Loucy (cell line): ENCODE measurements around the gene DPP3.

Source experiments
- H2AFZ ChIP-seq: fragments of 200-600 bp; sonication (generic); 2 replicates; pipeline ENCODE4 v1.6.0; 2016; ENCODE audit warnings: antibody characterized with exemption, mild to moderate bottlenecking, low read length, moderate library complexity
- H3F3A ChIP-seq: fragments of 200-600 bp; 2 replicates; pipeline ENCODE4 v1.6.0; 2016; ENCODE audit warnings: antibody characterized with exemption, low read depth, mild to moderate bottlenecking
- H3K27me3 ChIP-seq: fragments of 200-600 bp; sonication (generic); 2 replicates; pipeline ENCODE4 v1.6.1; 2014; ENCODE audit warnings: low read length, mild to moderate bottlenecking; ENCODE audit not compliant: insufficient read depth, poor library complexity, severe bottlenecking
- H3K36me3 ChIP-seq: fragments of 200-600 bp; sonication (generic); 2 replicates; pipeline ENCODE4 v1.6.1; 2016; ENCODE audit warnings: low read length; ENCODE audit not compliant: insufficient read depth
- H3K4me1 ChIP-seq: fragments of 200-600 bp; sonication (generic); 2 replicates; pipeline ENCODE4 v1.5.1; 2014; ENCODE audit warnings: low read length, mild to moderate bottlenecking; ENCODE audit not compliant: insufficient read depth, poor library complexity, severe bottlenecking
- H3K4me2 ChIP-seq: fragments of 200-600 bp; sonication (generic); 2 replicates; pipeline ENCODE4 v1.6.0; 2014; ENCODE audit warnings: antibody characterized with exemption, low read length, low read depth, mild to moderate bottlenecking; ENCODE audit not compliant: poor library complexity, severe bottlenecking
- H3K4me3 ChIP-seq: fragments of 200-600 bp; sonication (generic); 2 replicates; pipeline ENCODE4 v1.5.1; 2014; ENCODE audit warnings: low read length, mild to moderate bottlenecking, mixed read lengths; ENCODE audit not compliant: poor library complexity, severe bottlenecking
- H3K79me2 ChIP-seq: fragments of 200-600 bp; sonication (generic); 2 replicates; pipeline ENCODE4 v1.6.1; 2014; ENCODE audit warnings: low read length; ENCODE audit not compliant: insufficient read depth
- H3K9ac ChIP-seq: fragments of 200-600 bp; sonication (generic); 2 replicates; pipeline ENCODE4 v1.6.0; 2014; ENCODE audit warnings: mild to moderate bottlenecking, low read depth, low read length, moderate library complexity; ENCODE audit not compliant: poor library complexity, severe bottlenecking
- H3K9me2 ChIP-seq: fragments of 200-600 bp; sonication (generic); replicated peaks from 2 replicates; pipeline ENCODE4 v1.6.1; 2016; ENCODE audit warnings: low read depth, low read length, mixed read lengths
- H3K9me3 ChIP-seq: fragments of 200-600 bp; sonication (generic); 2 replicates; pipeline ENCODE4 v1.6.1; 2014; ENCODE audit warnings: mild to moderate bottlenecking, antibody characterized with exemption, low read length, low read depth; ENCODE audit not compliant: insufficient read depth
- H4K20me1 ChIP-seq: fragments of 200-600 bp; sonication (generic); 2 replicates; pipeline ENCODE4 v1.6.0; 2014; ENCODE audit warnings: antibody characterized with exemption, low read length, mild to moderate bottlenecking; ENCODE audit not compliant: insufficient read depth, poor library complexity, severe bottlenecking
- CTCF ChIP-seq: fragments of 200-600 bp; sonication (generic); conservative IDR thresholded peaks from 2 replicates; pipeline ENCODE4 v1.5.1; 2014; ENCODE audit warnings: mild to moderate bottlenecking, antibody characterized with exemption, low read length
- EZH2phosphoT487 ChIP-seq: fragments of 200-600 bp; IDR thresholded peaks from 2 replicates; pipeline ENCODE4 v1.6.1; 2018; ENCODE audit warnings: antibody characterized with exemption, mild to moderate bottlenecking, moderate library complexity, borderline replicate concordance

Gene DPP3

GRCh38 chr11:66451663-66452062 is 28.6 kb upstream of the DPP3 start:
- Histone ChIP-seq H3K4me2 (no peak overlapping the region), H3K79me2 (no peaks in the 10 kb centered on the region)

GRCh38 chr11:66454247-66454646 is 26.0 kb upstream of the DPP3 start:
- Histone ChIP-seq H3K9me2 (no peaks in the 10 kb centered on the region), H4K20me1 (no peaks in the 10 kb centered on the region), H3K4me2 (peak overlapping the region; percentile 30), H2AFZ (peak overlapping the region; percentile 44; the same call in 1 of the 2 replicates), H3K4me3 (no peak overlapping the region), H3K36me3 (no peaks in the 10 kb centered on the region), H3K79me2 (no peaks in the 10 kb centered on the region), H3F3A (no peaks in the 10 kb centered on the region), H3K4me1 (peaks cover 13% of the 10 kb centered on the region), H3K9ac (no peak overlapping the region), H3K27me3 (no peaks in the 10 kb centered on the region), H3K9me3 (no peaks in the 10 kb centered on the region)
- TF ChIP-seq CTCF (no peak), EZH2phosphoT487 (no peak)

More at GRCh38 chr11:66451663-66452062, 28.6 kb upstream of the DPP3 start:
- H3K4me3 ChIP-seq: no peak overlapping the region
- no peaks in the 10 kb centered on the region for H3K9me3 ChIP-seq
- no peaks in the 10 kb centered on the region for H4K20me1 ChIP-seq
- no peaks in the 10 kb centered on the region for H3F3A ChIP-seq
- no peaks in the 10 kb centered on the region for H3K9me2 ChIP-seq
- no peak overlapping the region for H2AFZ ChIP-seq
- H3K9ac ChIP-seq: no peak overlapping the region
- no peaks in the 10 kb centered on the region for H3K27me3 ChIP-seq
- TF ChIP-seq CTCF (no peak), EZH2phosphoT487 (no peak)
- H3K4me1 ChIP-seq: peaks cover 13% of the 10 kb centered on the region
- H3K36me3 ChIP-seq: no peaks in the 10 kb centered on the region

GRCh38 chr11:66454828-66455227 is 25.4 kb upstream of the DPP3 start:
- Histone ChIP-seq H3K4me2 (peak overlapping the region; percentile 30), H3K9ac (no peak overlapping the region), H3K36me3 (no peaks in the 10 kb centered on the region)

More at GRCh38 chr11:66454828-66455227, 25.4 kb upstream of the DPP3 start:
- Histone ChIP-seq H3K4me1 (peaks cover 13% of the 10 kb centered on the region), H4K20me1 (no peaks in the 10 kb centered on the region), H3K4me3 (no peak overlapping the region), H3K9me2 (no peaks in the 10 kb centered on the region), H3K9me3 (no peaks in the 10 kb centered on the region), H3K79me2 (no peaks in the 10 kb centered on the region), H2AFZ (no peak overlapping the region), H3F3A (no peaks in the 10 kb centered on the region), H3K27me3 (no peaks in the 10 kb centered on the region)
- TF ChIP-seq CTCF (no peak), EZH2phosphoT487 (no peak)
